HG02642 (cell line): ENCODE data around the gene JTB.

Experiments used
- ATAC-seq: cut with Tn5 transposase; IDR thresholded peaks from one replicate; pipeline ENCODE4 v1.9.1; 2021; ENCODE audit warnings: mild to moderate bottlenecking; ENCODE audit not compliant: unreplicated experiment, poor library complexity

JTB gene

DNA sequence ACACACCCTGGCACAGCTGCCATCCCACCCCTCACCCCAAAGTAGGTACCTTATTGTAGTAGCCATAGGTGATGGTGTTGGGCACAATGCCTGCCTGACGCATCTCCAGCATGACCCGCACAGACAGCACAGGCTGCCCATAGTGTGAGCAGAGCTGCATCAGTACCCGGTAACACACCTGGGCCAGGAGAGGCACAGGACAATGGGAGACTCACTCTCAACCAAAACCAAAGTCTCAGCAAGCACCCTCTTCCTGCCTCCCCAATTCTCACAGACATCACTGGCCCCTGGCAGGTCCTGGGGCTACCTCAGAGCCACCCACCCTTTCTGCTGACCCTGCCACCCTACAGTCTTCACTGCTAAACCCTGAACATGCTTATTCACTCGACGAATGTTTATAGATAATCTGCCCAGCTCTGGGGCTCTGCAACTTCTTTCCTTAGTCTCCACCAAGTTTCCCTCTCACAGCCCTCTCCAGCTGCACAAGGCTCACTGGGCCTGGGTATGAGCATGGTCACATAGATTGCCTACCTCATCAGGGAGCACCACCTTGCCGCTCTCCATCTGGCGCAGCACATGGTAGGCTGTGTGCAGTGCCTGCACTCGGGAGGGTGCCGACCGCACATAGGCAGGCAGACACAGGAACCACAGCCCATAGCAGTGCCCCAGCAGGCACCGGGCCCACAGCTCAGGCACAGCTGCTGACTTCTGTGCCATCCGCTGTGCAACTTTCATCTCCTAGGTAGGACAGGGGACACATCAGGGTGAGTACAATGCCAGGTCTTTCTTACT, 41.3 kb downstream of the JTB start:
- no peak for ATAC-seq

GRCh38 chr1:153934746-153935145, 42.7 kb downstream of the JTB start:
- ATAC-seq, result no peak

GRCh38 chr1:153933955-153934354, 43.5 kb downstream of the JTB start:
- ATAC-seq, result no peak

- ATAC-seq, result no peak
Measured at GRCh38 chr1:153933430-153933829, 44.0 kb downstream of the JTB start.

DNA sequence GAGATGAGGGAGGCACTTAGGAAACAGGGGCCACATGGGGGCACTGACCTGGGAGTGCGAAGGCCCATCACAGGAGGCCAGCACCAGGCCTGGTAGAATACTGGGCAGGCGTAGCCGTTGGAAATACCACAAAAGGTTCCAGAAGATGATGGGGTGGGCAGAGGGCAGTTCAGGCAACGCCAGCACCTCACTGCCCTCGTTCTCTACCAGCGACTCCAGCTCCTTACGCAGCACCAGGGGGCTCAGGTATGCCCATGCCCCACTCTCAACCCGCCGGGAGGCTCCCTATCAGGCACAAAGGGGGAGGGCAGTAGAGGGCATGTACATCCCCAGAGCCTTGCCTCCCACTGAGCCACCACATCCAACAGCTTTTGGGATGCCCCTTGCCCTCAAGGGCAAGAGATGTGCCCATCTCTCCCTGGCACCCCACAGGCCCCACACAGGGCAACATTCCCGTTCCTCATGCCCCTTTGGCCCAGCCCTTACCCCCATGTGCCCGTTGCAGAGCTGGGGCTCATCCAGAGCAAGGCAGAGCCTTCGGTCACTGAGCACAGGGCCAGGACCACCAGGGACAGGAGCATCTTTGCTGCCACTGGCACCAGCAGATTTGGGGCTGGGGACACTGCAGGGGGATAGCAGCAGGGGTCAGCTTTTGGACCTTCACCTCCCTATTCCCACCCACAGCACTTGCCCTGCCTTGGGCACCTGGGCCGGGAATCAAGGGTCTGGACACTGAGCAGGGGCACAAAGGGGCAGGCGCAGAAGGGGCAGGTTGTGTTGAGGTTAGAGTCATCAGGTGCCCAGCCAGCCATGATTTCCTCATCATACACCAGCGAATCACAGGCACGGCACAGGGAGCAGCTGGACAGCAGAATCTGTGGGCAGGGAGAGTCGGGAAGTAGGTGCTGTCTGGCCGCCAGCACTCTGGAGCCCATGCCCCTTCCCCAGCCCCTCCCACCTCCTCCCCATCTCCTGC, 45.0 kb downstream of the JTB start:
- ATAC-seq, result no peak

DNA sequence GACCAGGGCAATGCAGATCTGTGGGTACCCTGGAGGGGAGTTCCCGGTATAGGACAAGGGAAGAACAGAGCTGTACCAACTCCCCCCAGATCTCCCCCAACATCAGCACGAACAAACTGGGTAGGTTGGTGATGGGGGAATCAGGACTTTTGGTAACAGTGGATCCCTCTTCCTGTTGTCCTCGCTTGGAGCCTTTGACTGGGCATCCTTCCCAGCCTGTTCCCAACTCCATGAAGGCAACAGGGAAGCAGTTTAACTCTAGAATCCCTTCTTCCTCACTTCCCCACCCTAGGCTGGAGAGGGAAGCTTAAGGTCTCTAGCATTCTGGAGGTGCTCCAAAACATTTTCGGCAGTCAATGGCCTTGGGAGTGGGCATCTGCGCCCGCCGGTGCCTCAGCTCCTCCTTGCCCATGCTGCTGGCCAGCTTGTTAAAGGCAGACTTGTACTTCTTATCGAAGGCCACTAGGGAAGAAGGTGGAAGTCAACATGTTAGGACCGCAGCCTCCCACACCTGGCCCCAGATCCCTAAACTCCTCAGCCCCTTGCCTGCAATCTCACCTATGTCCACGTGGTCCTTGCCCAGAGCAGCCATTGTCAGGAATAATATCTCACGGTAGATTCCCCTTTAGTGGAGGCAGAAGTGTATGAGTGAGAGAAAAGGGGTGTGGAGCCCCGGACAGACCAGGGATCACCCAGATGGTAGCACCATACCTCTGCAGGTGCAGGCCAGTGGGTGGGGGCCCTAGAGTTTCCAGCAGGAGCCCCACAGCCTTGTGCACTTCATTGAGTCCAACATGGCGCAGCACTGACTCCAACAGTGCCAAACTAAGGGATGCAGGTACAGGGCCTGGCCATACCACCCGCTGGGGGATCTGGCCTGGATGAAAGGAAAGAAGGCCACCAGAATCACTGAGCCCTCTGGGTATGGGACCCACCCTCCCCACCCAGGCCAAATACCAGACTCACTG, 47.2 kb downstream of the JTB start:
- no peak for ATAC-seq

DNA sequence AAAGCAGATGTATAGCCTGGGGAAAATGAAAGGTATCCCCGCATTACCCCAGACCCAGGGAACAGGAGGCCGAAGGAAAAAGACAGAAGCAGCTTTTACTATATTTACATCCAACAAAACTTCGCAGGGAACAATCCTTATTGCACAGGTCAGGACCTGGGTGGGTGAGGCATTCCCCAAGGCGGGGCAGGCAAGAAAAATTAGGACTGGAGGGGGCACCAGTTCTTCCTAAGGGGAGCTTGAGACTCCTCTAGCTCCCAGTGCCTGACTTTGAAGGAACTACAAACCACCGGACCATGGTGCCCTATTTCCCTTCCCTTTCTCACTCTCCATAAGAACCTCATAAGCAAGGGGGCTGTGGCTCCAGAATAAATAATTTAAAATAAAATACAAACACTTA, 48.0 kb downstream of the JTB start:
- ATAC-seq, result no peak

DNA sequence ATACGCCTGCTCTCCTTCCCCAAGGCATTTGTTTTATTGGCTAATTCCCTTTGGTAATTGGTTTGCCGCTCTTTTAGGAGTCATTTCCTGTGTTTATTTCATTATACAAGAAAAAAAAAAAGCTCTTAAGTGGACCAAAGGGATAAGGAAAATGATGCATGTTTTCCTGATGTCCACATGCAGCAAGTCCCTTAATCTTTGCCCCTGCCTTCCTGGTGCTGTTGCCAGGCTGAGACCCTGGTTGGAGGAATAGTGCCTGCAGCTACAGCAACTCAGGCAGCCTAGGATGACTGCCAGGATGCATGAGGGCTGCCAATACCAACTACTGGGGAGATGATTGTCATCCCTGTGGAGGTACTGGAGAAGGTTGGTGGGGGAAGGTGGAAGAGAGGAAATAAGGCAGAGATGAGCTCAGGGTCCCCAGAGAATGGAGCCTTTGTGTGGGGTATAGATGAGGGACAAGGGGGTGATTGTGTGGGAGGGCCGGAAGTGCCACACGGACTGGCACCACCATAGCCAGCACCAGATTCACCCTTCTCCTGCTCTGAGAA, 48.6 kb downstream of the JTB start:
- no peak for ATAC-seq

GRCh38 chr1:153928245-153928644, 49.2 kb downstream of the JTB start:
- ATAC-seq, result no peak

GRCh38 chr1:153926405-153926804, 51.1 kb downstream of the JTB start:
- ATAC-seq, result no peak
